Fibroblast of skin of scalp (primary cell): ENCODE measurements around the gene ARHGAP26.
"Not testable (repeated sequence)": the region's sequence is repeated elsewhere in the genome, so short reads cannot be mapped to it uniquely, and the experiment has no call there.

ENCODE experiments used
- DNase-seq: peaks from one replicate; pipeline ENCODE4 v3.0.0-alpha.2; 2013

ARHGAP26 gene

GRCh38 chr5:142938266-142938880, 168.2 kb downstream of the ARHGAP26 start:
- DNase-seq: no peak

GRCh38 chr5:142939006-142939405, 168.8 kb downstream of the ARHGAP26 start:
- no peak for DNase-seq

- no peak for DNase-seq
Observed at GRCh38 chr5:142939884-142940283, 169.7 kb downstream of the ARHGAP26 start.

GRCh38 chr5:142941245-142941644, 171.1 kb downstream of the ARHGAP26 start:
- no peak for DNase-seq

- no peak for DNase-seq
Observed at GRCh38 chr5:142942901-142943300, 172.7 kb downstream of the ARHGAP26 start.

- no peak for DNase-seq
Observed at GRCh38 chr5:142944140-142944539, 174.0 kb downstream of the ARHGAP26 start.

GRCh38 chr5:142945321-142945720, 175.1 kb downstream of the ARHGAP26 start:
- DNase-seq: no peak

- DNase-seq: no peak
Observed at GRCh38 chr5:142945845-142946244, 175.7 kb downstream of the ARHGAP26 start.

- DNase-seq: no peak
Observed at GRCh38 chr5:142946547-142947426, 176.6 kb downstream of the ARHGAP26 start.

- no peak for DNase-seq
Observed at GRCh38 chr5:142947427-142947709, 177.2 kb downstream of the ARHGAP26 start.

- DNase-seq: no peak
Observed at GRCh38 chr5:142952229-142952628, 182.1 kb downstream of the ARHGAP26 start.

GRCh38 chr5:142952871-142953270, 182.7 kb downstream of the ARHGAP26 start:
- DNase-seq: not testable (repeated sequence)

- DNase-seq: no peak
Observed at GRCh38 chr5:142954455-142954854, 184.3 kb downstream of the ARHGAP26 start.

GRCh38 chr5:142955628-142956027, 185.5 kb downstream of the ARHGAP26 start:
- DNase-seq: no peak

- DNase-seq: no peak
Observed at GRCh38 chr5:142957528-142957927, 187.4 kb downstream of the ARHGAP26 start.

GRCh38 chr5:142958944-142959682, 188.9 kb downstream of the ARHGAP26 start:
- DNase-seq: no peak

- DNase-seq: peak; percentile 45
Observed at GRCh38 chr5:142959683-142960657, 189.8 kb downstream of the ARHGAP26 start.

- no peak for DNase-seq
Observed at GRCh38 chr5:142961440-142962173, 191.4 kb downstream of the ARHGAP26 start.

GRCh38 chr5:142962174-142962533, 192.0 kb downstream of the ARHGAP26 start:
- no peak for DNase-seq

- not testable (repeated sequence) for DNase-seq
Observed at GRCh38 chr5:142965258-142966120, 195.3 kb downstream of the ARHGAP26 start.

GRCh38 chr5:142966121-142966420, 195.9 kb downstream of the ARHGAP26 start:
- no peak for DNase-seq
